KMS-11 (cell line): Measurements from ENCODE around the gene ERC2.

Experiments
- H2AFZ ChIP-seq: fragments of 200-600 bp; sonication (generic); 2 replicates; pipeline ENCODE4 v1.6.1; 2016; ENCODE audit warnings: antibody characterized with exemption, mixed run types, low read depth
- H3K27ac ChIP-seq: fragments of 200-600 bp; sonication (generic); 2 replicates; pipeline ENCODE4 v1.6.1; 2016; ENCODE audit warnings: mild to moderate bottlenecking, mixed run types
- H3K27me3 ChIP-seq: fragments of 200-600 bp; sonication (generic); 2 replicates; pipeline ENCODE4 v1.6.1; 2017; ENCODE audit warnings: mild to moderate bottlenecking, low read depth, mixed run types, moderate library complexity; ENCODE audit not compliant: insufficient read depth
- H3K36me3 ChIP-seq: fragments of 200-600 bp; sonication (generic); 2 replicates; pipeline ENCODE4 v1.6.1; 2017; ENCODE audit warnings: mild to moderate bottlenecking, mixed run types; ENCODE audit not compliant: insufficient read depth
- H3K4me1 ChIP-seq: fragments of 200-600 bp; sonication (generic); 2 replicates; pipeline ENCODE4 v1.6.1; 2016; ENCODE audit warnings: mild to moderate bottlenecking, low read depth, mixed run types; ENCODE audit not compliant: poor library complexity, severe bottlenecking
- H3K4me2 ChIP-seq: fragments of 200-600 bp; sonication (generic); 2 replicates; pipeline ENCODE4 v1.7.0; 2016; ENCODE audit warnings: mild to moderate bottlenecking, mixed run types
- H3K4me3 ChIP-seq: fragments of 200-600 bp; sonication (generic); IDR thresholded peaks from 2 replicates; pipeline ENCODE4 v1.6.1; 2017; ENCODE audit warnings: low read depth, low read length, mixed read lengths; ENCODE audit not compliant: insufficient read depth
- H3K79me2 ChIP-seq: fragments of 200-600 bp; sonication (generic); 2 replicates; pipeline ENCODE4 v1.6.1; 2016; ENCODE audit warnings: low read depth, mixed run types; ENCODE audit not compliant: insufficient read depth
- H3K9ac ChIP-seq: fragments of 200-600 bp; sonication (generic); 2 replicates; pipeline ENCODE4 v1.6.1; 2016; ENCODE audit warnings: mild to moderate bottlenecking, mixed run types
- H4K20me1 ChIP-seq: fragments of 200-600 bp; sonication (generic); 2 replicates; pipeline ENCODE4 v1.6.1; 2016; ENCODE audit warnings: mild to moderate bottlenecking, mixed run types; ENCODE audit not compliant: insufficient read depth
- TF ChIP-seq, protein P1 (sequence below): fragments of 200-600 bp; sonication (generic); conservative IDR thresholded peaks from 2 replicates; pipeline ENCODE4 v1.6.1; 2017; ENCODE audit warnings: low read depth, mild to moderate bottlenecking, antibody characterized with exemption, low read length, moderate library complexity, mixed read lengths

Gene ERC2

DNA sequence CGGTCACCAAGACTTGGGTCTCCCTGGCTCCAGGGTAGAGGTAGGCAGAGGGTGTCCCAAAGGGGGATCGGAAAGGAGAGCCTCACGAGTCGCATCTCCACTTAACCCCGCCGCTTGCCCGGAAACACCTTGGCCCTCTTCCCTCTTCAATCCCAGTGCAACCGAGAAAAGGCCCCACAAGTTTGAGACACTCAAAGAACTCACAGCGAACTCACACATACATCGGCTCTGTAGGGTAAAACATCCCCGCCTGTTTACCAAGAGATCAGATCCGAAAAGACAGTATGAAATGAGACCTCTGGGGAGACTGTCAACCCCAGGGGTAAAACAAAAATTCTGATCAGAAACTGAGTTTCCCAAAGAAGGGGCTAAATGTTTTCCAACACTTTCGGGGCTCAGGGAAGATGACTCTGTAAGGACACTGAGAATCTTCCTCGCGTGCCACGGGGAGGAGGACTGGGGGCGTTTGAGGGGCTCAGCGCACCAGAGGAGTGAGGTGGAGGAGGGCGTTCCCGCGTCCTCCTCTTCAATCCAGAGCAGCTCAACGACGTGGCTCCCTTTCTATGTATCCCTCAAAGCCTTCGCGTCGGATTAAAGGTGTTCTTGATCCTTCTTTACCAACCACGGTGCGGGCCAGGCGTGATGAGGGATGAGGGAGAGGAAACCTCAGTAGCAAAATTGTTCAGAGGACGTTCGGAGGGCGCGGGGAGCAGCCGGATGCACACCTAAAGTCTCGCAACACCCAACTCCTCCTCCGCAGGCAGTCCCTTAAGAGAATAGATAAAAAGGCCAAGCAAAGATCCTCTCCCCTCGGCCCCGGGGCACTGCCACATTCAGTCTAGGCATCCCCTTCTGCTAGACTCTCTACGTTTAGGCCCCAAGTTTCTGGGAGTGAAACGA is 984.8 kb downstream of the ERC2 start:
- no peak overlapping the region for H2AFZ ChIP-seq
- H3K4me3 ChIP-seq = no peak overlapping the region
- no peaks in the 10 kb centered on the region for H3K79me2 ChIP-seq
- TF ChIP-seq, protein P1, sequence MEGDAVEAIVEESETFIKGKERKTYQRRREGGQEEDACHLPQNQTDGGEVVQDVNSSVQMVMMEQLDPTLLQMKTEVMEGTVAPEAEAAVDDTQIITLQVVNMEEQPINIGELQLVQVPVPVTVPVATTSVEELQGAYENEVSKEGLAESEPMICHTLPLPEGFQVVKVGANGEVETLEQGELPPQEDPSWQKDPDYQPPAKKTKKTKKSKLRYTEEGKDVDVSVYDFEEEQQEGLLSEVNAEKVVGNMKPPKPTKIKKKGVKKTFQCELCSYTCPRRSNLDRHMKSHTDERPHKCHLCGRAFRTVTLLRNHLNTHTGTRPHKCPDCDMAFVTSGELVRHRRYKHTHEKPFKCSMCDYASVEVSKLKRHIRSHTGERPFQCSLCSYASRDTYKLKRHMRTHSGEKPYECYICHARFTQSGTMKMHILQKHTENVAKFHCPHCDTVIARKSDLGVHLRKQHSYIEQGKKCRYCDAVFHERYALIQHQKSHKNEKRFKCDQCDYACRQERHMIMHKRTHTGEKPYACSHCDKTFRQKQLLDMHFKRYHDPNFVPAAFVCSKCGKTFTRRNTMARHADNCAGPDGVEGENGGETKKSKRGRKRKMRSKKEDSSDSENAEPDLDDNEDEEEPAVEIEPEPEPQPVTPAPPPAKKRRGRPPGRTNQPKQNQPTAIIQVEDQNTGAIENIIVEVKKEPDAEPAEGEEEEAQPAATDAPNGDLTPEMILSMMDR = no peak
- no peaks in the 10 kb centered on the region for H4K20me1 ChIP-seq
- no peaks in the 10 kb centered on the region for H3K36me3 ChIP-seq
- no peak overlapping the region for H3K27ac ChIP-seq
- H3K27me3 ChIP-seq = no peaks in the 10 kb centered on the region
- no peak overlapping the region for H3K4me2 ChIP-seq
- no peaks in the 10 kb centered on the region for H3K4me1 ChIP-seq
- no peak overlapping the region for H3K9ac ChIP-seq

DNA sequence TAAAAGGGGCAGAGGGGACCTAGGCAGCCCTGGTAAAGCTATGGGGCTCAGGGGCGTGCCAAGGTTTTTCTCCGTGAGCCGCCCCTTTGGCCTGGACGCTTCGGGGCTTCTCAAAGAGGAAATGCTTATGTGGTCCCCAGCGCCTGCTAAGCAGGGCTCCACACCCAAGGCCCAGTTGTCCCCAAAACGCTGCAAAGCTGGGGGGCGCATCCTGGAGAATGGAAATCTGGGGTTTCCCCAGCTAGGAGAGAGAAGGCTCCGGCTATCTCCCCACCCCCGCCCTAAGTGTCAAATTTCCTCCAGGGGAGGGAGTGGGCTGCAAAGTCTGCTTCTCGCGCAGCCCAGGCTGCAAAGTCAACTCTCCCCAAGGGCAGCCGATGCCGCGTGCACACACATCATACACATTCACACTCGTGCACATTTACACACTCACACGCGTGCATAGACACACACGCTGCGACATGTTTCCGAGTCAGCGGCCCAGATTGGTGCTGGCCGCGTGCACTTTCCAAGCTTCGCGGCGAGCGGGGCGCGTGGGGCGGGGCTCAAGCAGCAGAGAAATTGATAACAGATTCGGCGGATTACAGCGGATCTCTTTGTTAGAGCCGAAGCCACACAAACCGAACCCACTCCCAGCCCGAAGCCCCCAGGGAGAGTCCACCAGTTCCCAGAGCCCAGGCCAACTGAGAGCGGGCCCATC is 985.6 kb downstream of the ERC2 start:
- no peaks in the 10 kb centered on the region for H3K79me2 ChIP-seq
- no peak overlapping the region for H3K4me2 ChIP-seq
- H3K27ac ChIP-seq = no peak overlapping the region
- no peak overlapping the region for H3K9ac ChIP-seq
- H4K20me1 ChIP-seq = no peaks in the 10 kb centered on the region
- no peaks in the 10 kb centered on the region for H3K36me3 ChIP-seq
- no peak overlapping the region for H2AFZ ChIP-seq
- H3K4me1 ChIP-seq = no peaks in the 10 kb centered on the region
- TF ChIP-seq, protein P1 = no peak
- no peaks in the 10 kb centered on the region for H3K27me3 ChIP-seq
- H3K4me3 ChIP-seq = no peak overlapping the region

DNA sequence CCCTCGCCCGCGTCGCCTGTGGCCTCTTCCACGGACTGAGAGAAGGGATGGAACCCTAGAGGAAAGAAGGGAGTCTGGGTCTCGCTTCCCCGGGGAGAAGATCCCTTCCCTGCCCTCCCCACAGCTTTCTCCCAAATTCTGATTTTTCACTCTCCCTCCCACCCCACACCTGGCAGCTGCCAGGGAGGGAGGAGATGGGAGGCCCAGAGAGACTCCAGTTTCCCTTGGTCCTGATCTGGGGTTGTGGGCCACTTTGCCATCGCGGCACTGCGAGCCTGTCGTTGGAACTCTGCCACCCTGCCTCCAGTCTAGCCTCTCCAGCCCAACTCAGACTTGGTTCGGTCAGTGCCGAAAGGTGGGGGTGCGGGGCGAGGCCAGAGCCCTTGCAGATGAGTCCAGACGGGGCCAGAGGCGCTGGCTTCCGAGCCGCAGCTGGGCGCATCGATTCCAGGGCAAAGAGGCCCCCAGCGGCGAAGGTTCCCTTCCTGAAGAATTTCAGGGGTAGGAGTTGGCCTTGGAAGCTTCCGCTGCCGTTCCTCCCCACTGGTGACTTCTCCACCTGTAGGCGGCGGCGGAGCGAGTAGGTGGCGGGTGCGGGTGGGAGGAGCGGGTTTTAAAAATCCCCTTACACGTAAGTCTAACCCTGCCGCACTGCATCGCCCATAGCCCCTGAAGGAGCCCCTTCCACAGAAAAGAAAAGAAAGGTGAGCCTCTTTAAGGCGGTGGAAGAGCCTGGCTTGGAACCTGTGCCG is 986.3 kb downstream of the ERC2 start:
- Histone ChIP-seq H4K20me1 (no peaks in the 10 kb centered on the region), H3K4me1 (no peaks in the 10 kb centered on the region), H3K4me3 (no peak overlapping the region), H3K27me3 (no peaks in the 10 kb centered on the region), H3K4me2 (no peak overlapping the region), H3K79me2 (no peaks in the 10 kb centered on the region), H2AFZ (no peak overlapping the region), H3K9ac (no peak overlapping the region), H3K27ac (no peak overlapping the region), H3K36me3 (no peaks in the 10 kb centered on the region)
- TF ChIP-seq, protein P1 = no peak

DNA sequence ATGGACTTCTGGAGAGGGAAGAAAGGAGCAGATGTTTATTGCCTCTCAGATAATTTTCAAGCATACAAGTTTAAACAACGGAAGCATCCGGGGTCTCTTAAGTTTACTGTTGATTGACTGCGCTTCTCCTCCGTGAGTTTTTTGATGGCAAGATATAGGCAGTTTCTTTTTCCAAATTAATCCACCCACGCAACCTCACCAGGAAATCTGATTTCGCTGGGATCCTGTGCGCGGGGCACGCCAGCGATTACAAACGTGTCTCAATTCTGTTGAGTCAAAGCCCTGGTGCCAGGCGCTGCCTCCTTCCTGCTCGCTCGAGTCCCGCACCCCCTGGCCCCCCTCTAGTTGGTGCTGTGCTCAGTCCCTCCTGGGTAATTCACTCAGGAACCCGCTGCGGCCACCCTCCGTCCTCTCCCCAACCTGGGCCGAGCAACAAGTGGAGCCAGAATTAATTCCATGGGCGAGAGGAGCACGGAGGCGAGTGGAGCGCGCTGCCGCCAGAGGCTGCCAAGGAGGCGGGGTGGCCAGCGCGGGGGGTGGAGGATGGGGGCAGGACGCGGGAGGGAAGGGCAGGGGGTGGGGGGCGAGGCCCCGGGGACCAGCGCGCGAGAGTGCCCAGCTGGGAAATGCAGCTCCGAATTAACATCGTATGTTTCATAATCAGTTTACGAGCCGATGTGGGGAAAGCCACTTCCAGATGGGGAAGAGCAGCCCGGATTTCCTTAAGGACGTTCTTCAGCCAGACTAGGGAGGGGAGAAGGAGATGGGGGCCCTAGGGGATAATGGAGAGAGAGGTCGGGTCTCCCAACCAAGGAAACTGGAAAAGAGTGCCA is 987.1 kb downstream of the ERC2 start:
- no peaks in the 10 kb centered on the region for H3K79me2 ChIP-seq
- H3K4me1 ChIP-seq = no peaks in the 10 kb centered on the region
- no peaks in the 10 kb centered on the region for H3K27me3 ChIP-seq
- H3K9ac ChIP-seq = no peak overlapping the region
- H2AFZ ChIP-seq = no peak overlapping the region
- H4K20me1 ChIP-seq = no peaks in the 10 kb centered on the region
- no peaks in the 10 kb centered on the region for H3K36me3 ChIP-seq
- no peak overlapping the region for H3K4me2 ChIP-seq
- TF ChIP-seq, protein P1 = no peak
- H3K4me3 ChIP-seq = no peak overlapping the region
- no peak overlapping the region for H3K27ac ChIP-seq
